ENCODE results near the gene CORT.

CORT gene

GRCh38 chr1:10494418-10494753, 44.6 kb downstream of the CORT start:
- Histone ChIP-seq H3K36me3 (ENCODE audit: insufficient read depth, low read length) (peaks cover 17% of the 10 kb centered on the region; the same call in 1 of the 2 replicates), H3K27ac (ENCODE audit: low read depth, low read length, poor library complexity, severe bottlenecking) (no peak overlapping the region), H3K9me3 (ENCODE audit: low read length) (no peaks in the 10 kb centered on the region), H3K4me1 (ENCODE audit: insufficient read depth, low read length, severe bottlenecking) (peaks cover 12% of the 10 kb centered on the region), H3K27me3 (ENCODE audit: insufficient read depth, low read length) (no peaks in the 10 kb centered on the region), H4K20me1 (ENCODE audit: insufficient read depth, low read length) (peaks cover 3% of the 10 kb centered on the region; the same call in 1 of the 2 replicates), H3K4me2 (ENCODE audit: low read length) (peak overlapping the region; percentile 58; the same call in 1 of the 2 replicates), H3K9me2 (ENCODE audit: low read depth, low read length) (no peaks in the 10 kb centered on the region), H3K4me3 (ENCODE audit: low read depth, low read length, poor library complexity, severe bottlenecking) (no peak overlapping the region), H3K79me2 (ENCODE audit: insufficient read depth, low read length) (no peaks in the 10 kb centered on the region), H3F3A (ENCODE audit: insufficient read depth, low read length) (no peaks in the 10 kb centered on the region), H3K9ac (ENCODE audit: low read length) (no peak overlapping the region), H2AFZ (ENCODE audit: low read length) (no peak overlapping the region)
- no peak for TF ChIP-seq CTCF (IDR thresholded peaks at IDR 0.05; ENCODE audit: low read length)
- TF ChIP-seq EZH2 (IDR thresholded peaks at IDR 0.05; ENCODE audit: borderline replicate concordance, low read length): no peak

- Histone ChIP-seq H3K4me1 (ENCODE audit: insufficient read depth, low read length, severe bottlenecking) (peaks cover 12% of the 10 kb centered on the region), H3K9me3 (ENCODE audit: low read length) (no peaks in the 10 kb centered on the region), H3K27ac (ENCODE audit: low read depth, low read length, poor library complexity, severe bottlenecking) (no peak overlapping the region), H2AFZ (ENCODE audit: low read length) (no peak overlapping the region), H3K27me3 (ENCODE audit: insufficient read depth, low read length) (no peaks in the 10 kb centered on the region), H3K36me3 (ENCODE audit: insufficient read depth, low read length) (peaks cover 17% of the 10 kb centered on the region; the same call in 1 of the 2 replicates), H3K79me2 (ENCODE audit: insufficient read depth, low read length) (no peaks in the 10 kb centered on the region), H3K4me3 (ENCODE audit: low read depth, low read length, poor library complexity, severe bottlenecking) (no peak overlapping the region), H3K4me2 (ENCODE audit: low read length) (peak overlapping the region; percentile 58), H4K20me1 (ENCODE audit: insufficient read depth, low read length) (peaks cover 3% of the 10 kb centered on the region; the same call in 1 of the 2 replicates), H3K9me2 (ENCODE audit: low read depth, low read length) (no peaks in the 10 kb centered on the region), H3F3A (ENCODE audit: insufficient read depth, low read length) (no peaks in the 10 kb centered on the region), H3K9ac (ENCODE audit: low read length) (no peak overlapping the region)
- TF ChIP-seq EZH2 (IDR thresholded peaks at IDR 0.05; ENCODE audit: borderline replicate concordance, low read length) (no peak), CTCF (IDR thresholded peaks at IDR 0.05; ENCODE audit: low read length) (peak; percentile 97)
Observed at GRCh38 chr1:10494754-10495474, 45.1 kb downstream of the CORT start.

GRCh38 chr1:10495475-10495817, 45.6 kb downstream of the CORT start:
- TF ChIP-seq EZH2 (IDR thresholded peaks at IDR 0.05; ENCODE audit: borderline replicate concordance, low read length) (no peak), CTCF (IDR thresholded peaks at IDR 0.05; ENCODE audit: low read length) (no peak)
- Histone ChIP-seq H3K79me2 (ENCODE audit: insufficient read depth, low read length) (no peaks in the 10 kb centered on the region), H3K9me2 (ENCODE audit: low read depth, low read length) (no peaks in the 10 kb centered on the region), H3F3A (ENCODE audit: insufficient read depth, low read length) (no peaks in the 10 kb centered on the region), H4K20me1 (ENCODE audit: insufficient read depth, low read length) (peaks cover 3% of the 10 kb centered on the region; the same call in 1 of the 2 replicates), H3K4me1 (ENCODE audit: insufficient read depth, low read length, severe bottlenecking) (peaks cover 12% of the 10 kb centered on the region), H3K27ac (ENCODE audit: low read depth, low read length, poor library complexity, severe bottlenecking) (no peak overlapping the region), H3K4me3 (ENCODE audit: low read depth, low read length, poor library complexity, severe bottlenecking) (no peak overlapping the region), H3K27me3 (ENCODE audit: insufficient read depth, low read length) (no peaks in the 10 kb centered on the region), H3K4me2 (ENCODE audit: low read length) (peak overlapping the region; percentile 58; the same call in 1 of the 2 replicates), H3K36me3 (ENCODE audit: insufficient read depth, low read length) (peaks cover 17% of the 10 kb centered on the region; the same call in 1 of the 2 replicates), H3K9ac (ENCODE audit: low read length) (no peak overlapping the region), H3K9me3 (ENCODE audit: low read length) (no peaks in the 10 kb centered on the region), H2AFZ (ENCODE audit: low read length) (no peak overlapping the region)
